IPS-18a (cell line): ENCODE results near the gene ATP9A.
"Not testable (repeated sequence)": the region's sequence is repeated elsewhere in the genome, so short reads cannot be mapped to it uniquely, and the experiment has no call there.

Source experiments
- H3K27ac ChIP-seq: one replicate; pipeline ENCODE4 v1.5.1; 2013; ENCODE audit warnings: low read length
- H3K27me3 ChIP-seq: one replicate; pipeline ENCODE4 v1.6.1; 2013; ENCODE audit warnings: mild to moderate bottlenecking, low read length; ENCODE audit not compliant: control insufficient read depth, insufficient read depth
- H3K36me3 ChIP-seq: one replicate; pipeline ENCODE4 v1.6.1; 2013; ENCODE audit warnings: low read depth, low read length; ENCODE audit not compliant: control insufficient read depth
- H3K4me1 ChIP-seq: one replicate; pipeline ENCODE4 v1.6.1; 2013; ENCODE audit warnings: low read depth, low read length; ENCODE audit not compliant: control insufficient read depth
- H3K4me3 ChIP-seq: one replicate; pipeline ENCODE4 v1.5.1; 2013; ENCODE audit warnings: low read length
- H3K9ac ChIP-seq: one replicate; pipeline ENCODE4 v1.6.1; 2013; ENCODE audit warnings: mild to moderate bottlenecking, low read length, moderate library complexity
- H3K9me3 ChIP-seq: one replicate; pipeline ENCODE4 v1.6.1; 2013; ENCODE audit warnings: low read depth, low read length; ENCODE audit not compliant: control insufficient read depth

ATP9A gene

DNA sequence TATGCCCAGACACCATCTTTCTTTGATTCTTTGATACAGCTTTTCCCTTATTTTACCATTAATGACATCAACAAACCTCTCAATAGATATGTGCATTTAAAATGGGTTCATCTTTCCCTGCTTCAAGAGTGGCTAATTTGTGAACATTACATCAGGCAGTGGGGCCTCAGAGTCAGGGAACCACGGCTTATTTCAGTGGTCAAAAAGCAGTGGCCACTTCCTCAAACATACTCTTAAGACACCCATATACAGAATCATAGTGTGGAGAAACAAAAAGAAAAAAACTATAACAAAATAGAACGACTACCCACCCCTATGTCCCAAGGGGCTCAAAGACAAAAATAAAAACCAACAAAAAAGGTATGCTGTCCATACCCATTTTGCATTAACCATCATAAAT is 21.2 kb upstream of the ATP9A start:
- Histone ChIP-seq H3K27ac (no peak overlapping the region), H3K4me1 (peaks cover 5% of the 10 kb centered on the region), H3K27me3 (no peaks in the 10 kb centered on the region), H3K9ac (no peak overlapping the region), H3K36me3 (peaks cover 91% of the 10 kb centered on the region), H3K9me3 (no peaks in the 10 kb centered on the region), H3K4me3 (no peak overlapping the region)

DNA sequence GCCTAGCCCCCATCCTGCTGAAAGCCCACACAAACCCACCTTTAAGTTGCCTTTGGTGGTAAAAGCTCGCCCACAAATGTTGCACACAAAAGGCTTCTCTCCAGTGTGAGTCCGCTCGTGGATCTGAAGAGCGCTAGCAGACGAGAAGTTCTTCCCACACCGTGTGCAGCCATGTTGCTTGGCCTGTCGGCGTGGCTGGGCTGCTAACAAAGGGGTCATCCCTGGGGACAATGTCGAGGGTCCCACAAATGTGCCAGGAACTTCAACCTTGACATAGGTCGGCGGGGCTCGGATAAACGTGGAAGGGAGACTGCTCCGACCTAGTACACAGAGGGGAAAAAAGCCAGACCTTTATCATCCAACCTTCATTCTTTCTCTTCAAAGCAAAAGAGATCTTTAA is 20.6 kb upstream of the ATP9A start:
- H3K27ac ChIP-seq = no peak overlapping the region
- H3K27me3 ChIP-seq = no peaks in the 10 kb centered on the region
- no peaks in the 10 kb centered on the region for H3K9me3 ChIP-seq
- no peak overlapping the region for H3K9ac ChIP-seq
- peaks cover 95% of the 10 kb centered on the region for H3K36me3 ChIP-seq
- H3K4me1 ChIP-seq = peaks cover 2% of the 10 kb centered on the region
- no peak overlapping the region for H3K4me3 ChIP-seq

DNA sequence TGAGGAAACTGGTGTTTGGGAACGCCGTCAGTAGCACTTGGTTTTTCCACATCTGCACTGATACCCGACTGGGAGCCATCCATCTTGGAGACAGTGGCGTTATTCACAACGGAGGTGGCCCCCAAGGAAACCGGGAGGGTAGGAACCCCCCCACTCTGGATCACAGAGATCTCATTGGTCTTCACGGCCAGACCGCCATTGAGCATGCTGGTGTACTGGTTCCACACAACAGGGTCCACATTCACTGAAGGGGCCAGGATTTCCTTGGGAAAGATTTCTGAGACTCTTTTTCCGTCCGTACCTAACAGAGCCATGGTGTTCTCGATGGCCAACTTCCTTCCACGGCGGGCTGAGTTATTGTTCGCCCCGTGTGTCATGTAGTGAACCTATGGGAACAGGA is 16.1 kb upstream of the ATP9A start:
- Histone ChIP-seq H3K9me3 (no peaks in the 10 kb centered on the region), H3K27me3 (no peaks in the 10 kb centered on the region), H3K4me1 (no peaks in the 10 kb centered on the region), H3K27ac (no peak overlapping the region), H3K36me3 (peaks cover 89% of the 10 kb centered on the region), H3K9ac (no peak overlapping the region), H3K4me3 (no peak overlapping the region)

DNA sequence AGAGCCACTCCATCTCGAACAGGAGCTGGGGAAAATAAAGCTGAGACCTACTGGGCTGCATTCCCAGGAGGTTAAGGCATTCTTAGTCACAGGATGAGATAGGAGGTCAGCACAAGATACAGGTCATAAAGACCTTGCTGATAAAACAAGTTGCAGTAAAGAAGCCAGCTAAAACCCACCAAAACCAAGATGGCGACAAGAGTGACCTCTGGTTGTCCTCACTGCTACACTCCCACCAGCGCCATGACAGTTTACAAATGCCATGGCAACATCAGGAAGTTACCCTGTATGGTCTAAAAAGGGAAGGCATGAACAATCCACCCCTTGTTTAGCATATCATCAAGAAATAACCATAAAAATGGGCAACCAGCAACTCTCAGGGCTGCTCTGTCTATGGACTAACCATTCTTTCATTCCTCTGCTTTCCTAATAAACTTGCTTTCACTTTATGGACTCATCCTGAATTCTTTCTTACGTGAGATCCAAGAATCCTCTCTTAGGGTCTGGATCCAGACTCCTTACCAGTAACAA is 10.1 kb upstream of the ATP9A start:
- peaks cover 29% of the 10 kb centered on the region for H3K36me3 ChIP-seq
- not testable (repeated sequence) for H3K4me1 ChIP-seq, H3K27me3 ChIP-seq, H3K9me3 ChIP-seq, H3K9ac ChIP-seq, H3K4me3 ChIP-seq, H3K27ac ChIP-seq

DNA sequence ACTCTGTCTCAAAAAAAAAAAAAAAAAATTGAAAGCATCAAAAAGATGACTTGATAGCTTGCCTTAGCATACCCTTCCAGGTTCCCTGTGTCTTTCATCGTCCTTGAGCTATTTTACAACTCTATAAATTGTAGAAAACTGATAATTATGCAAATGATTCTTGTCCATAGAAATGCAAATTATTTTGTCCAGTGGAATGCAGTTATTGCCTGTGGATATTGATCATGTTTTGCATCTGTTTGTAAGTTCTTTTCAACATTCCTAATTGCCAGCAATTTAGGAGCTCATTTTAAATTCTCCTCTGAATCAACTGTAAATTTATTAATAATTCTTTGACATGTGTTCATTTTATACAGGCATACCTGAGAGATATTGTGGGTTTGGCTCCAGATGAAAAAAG is 7.1 kb upstream of the ATP9A start:
- Histone ChIP-seq H3K9me3 (no peaks in the 10 kb centered on the region), H3K9ac (no peak overlapping the region), H3K27me3 (no peaks in the 10 kb centered on the region), H3K36me3 (no peaks in the 10 kb centered on the region), H3K4me3 (no peak overlapping the region), H3K4me1 (no peaks in the 10 kb centered on the region), H3K27ac (no peak overlapping the region)

GRCh38 chr20:51772236-51772635 is 4.0 kb upstream of the ATP9A start:
- H3K27ac ChIP-seq = no peak overlapping the region
- no peaks in the 10 kb centered on the region for H3K36me3 ChIP-seq
- H3K27me3 ChIP-seq = no peaks in the 10 kb centered on the region
- no peaks in the 10 kb centered on the region for H3K9me3 ChIP-seq
- H3K4me1 ChIP-seq = no peaks in the 10 kb centered on the region
- H3K9ac ChIP-seq = no peak overlapping the region
- no peak overlapping the region for H3K4me3 ChIP-seq

- no peaks in the 10 kb centered on the region for H3K36me3 ChIP-seq
- H3K4me3 ChIP-seq = no peak overlapping the region
- no peak overlapping the region for H3K9ac ChIP-seq
Observed at GRCh38 chr20:51769976-51770615, 1.9 kb upstream of the ATP9A start.

DNA sequence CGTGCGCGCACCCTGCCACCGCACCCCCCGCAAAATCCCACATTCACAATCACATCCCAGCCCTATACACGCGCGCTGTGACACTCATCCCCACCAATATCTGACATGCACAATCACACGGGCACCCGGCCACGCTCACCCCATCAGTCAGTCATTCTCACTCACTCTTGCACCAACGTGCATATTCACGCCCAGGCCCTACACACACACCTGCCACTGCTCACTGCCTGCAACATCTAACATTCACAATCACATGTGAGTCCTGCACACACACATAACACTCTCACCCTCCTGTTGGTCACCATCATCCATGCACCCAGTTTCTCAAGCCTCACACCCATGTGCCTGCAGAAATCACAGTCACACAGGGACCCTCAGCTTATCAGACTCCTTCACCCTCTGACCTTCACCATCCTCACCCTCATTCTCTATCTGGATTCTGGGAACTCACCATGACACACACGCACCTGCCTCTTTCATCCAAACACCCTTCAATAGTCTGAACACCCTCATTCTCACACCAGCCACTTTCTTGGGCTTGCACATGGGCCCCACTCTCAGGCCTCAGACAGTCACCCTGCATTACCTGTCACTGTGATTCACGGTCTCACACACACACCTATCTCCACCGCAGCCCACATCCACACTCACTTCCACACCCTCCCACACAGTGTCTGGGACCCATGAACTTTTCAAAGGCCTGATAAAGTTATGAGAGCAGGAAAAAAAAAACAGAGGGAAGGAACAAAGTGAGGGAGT is 748 bp upstream of the ATP9A start:
- no peak overlapping the region for H3K9ac ChIP-seq
- H3K4me1 ChIP-seq = no peaks in the 10 kb centered on the region
- H3K36me3 ChIP-seq = no peaks in the 10 kb centered on the region
- no peak overlapping the region for H3K27ac ChIP-seq
- H3K27me3 ChIP-seq = no peaks in the 10 kb centered on the region
- no peak overlapping the region for H3K4me3 ChIP-seq
- no peaks in the 10 kb centered on the region for H3K9me3 ChIP-seq

More at GRCh38 chr20:51769976-51770615, 1.9 kb upstream of the ATP9A start:
- Histone ChIP-seq H3K27me3 (no peaks in the 10 kb centered on the region), H3K4me1 (no peaks in the 10 kb centered on the region), H3K27ac (no peak overlapping the region), H3K9me3 (no peaks in the 10 kb centered on the region)

- H3K27ac ChIP-seq = no peak overlapping the region
- peak overlapping the region; percentile 55 for H3K9ac ChIP-seq
- no peaks in the 10 kb centered on the region for H3K36me3 ChIP-seq
- H3K4me1 ChIP-seq = no peaks in the 10 kb centered on the region
- peak overlapping the region; percentile 83 for H3K4me3 ChIP-seq
- H3K9me3 ChIP-seq = no peaks in the 10 kb centered on the region
- no peaks in the 10 kb centered on the region for H3K27me3 ChIP-seq
Observed at GRCh38 chr20:51766994-51767866, 960 bp downstream of the ATP9A start.

DNA sequence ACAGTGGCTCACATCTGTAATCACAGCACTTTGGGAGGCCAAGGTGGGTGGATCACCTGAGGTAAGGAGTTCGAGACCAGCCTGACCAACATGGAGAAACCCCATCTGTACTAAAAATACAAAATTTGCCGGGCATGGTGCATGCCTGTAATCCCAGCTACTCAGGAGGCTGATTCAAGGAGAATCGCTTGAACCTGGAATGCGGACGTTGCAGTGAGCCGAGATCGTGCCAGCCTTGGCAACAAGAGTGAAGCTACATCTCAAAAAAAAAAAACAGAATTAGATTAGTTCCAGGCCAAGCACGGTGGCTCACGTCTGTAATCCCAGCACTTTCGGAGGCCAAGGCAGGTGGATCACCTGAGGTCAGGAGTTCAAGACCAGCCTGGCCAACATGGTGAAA is 2.8 kb downstream of the ATP9A start:
- not testable (repeated sequence) for H3K9me3 ChIP-seq, H3K4me3 ChIP-seq, H3K27me3 ChIP-seq, H3K36me3 ChIP-seq, H3K4me1 ChIP-seq, H3K27ac ChIP-seq, H3K9ac ChIP-seq

- H3K4me1 ChIP-seq = no peaks in the 10 kb centered on the region
- H3K9ac ChIP-seq = no peak overlapping the region
- no peaks in the 10 kb centered on the region for H3K9me3 ChIP-seq
- H3K27ac ChIP-seq = no peak overlapping the region
- H3K36me3 ChIP-seq = no peaks in the 10 kb centered on the region
- H3K4me3 ChIP-seq = no peak overlapping the region
- H3K27me3 ChIP-seq = no peaks in the 10 kb centered on the region
Observed at GRCh38 chr20:51763965-51764602, 4.1 kb downstream of the ATP9A start.
